NCI-H1930 (cell line): ENCODE results near the gene STPG3.
"Not testable (repeated sequence)": the region's sequence is repeated elsewhere in the genome, so short reads cannot be mapped to it uniquely, and the experiment has no call there.

Source experiments
- DNase-seq, 2 experiments: peaks; one replicate each; lab custom pipeline; 2025; lab: John Stamatoyannopoulos, UW

STPG3 gene

GRCh38 chr9:137245450-137246421 is 5.3 kb upstream of the STPG3 start:
- DNase-seq, result no peak

- no peak for DNase-seq
Observed at GRCh38 chr9:137247135-137247915, 3.8 kb upstream of the STPG3 start.

- no peak for DNase-seq
Observed at GRCh38 chr9:137247916-137248175, 3.2 kb upstream of the STPG3 start.

- no peak for DNase-seq
Observed at GRCh38 chr9:137250329-137251193, 525 bp upstream of the STPG3 start.

- no peak for DNase-seq
Observed at GRCh38 chr9:137251490-137252268, 593 bp downstream of the STPG3 start.

GRCh38 chr9:137252555-137253506 is 1.7 kb downstream of the STPG3 start:
- no peak for DNase-seq

GRCh38 chr9:137253717-137254623 is 2.9 kb downstream of the STPG3 start:
- DNase-seq, result no peak

- peak; percentile 69 to 89 for DNase-seq
Observed at GRCh38 chr9:137254624-137255447, 3.8 kb downstream of the STPG3 start, which contains the start of gene NELFB. TSS of gene NELFB (plus strand) at chr9:137255327.

GRCh38 chr9:137255448-137256114 is 4.5 kb downstream of the STPG3 start:
- no peak for DNase-seq

GRCh38 chr9:137256362-137256761 is 5.3 kb downstream of the STPG3 start:
- DNase-seq, result no peak

- DNase-seq, result no peak
Observed at GRCh38 chr9:137256856-137257255, 5.8 kb downstream of the STPG3 start.

GRCh38 chr9:137262173-137262908 is 11.3 kb downstream of the STPG3 start:
- DNase-seq, result not testable (repeated sequence)

- no peak for DNase-seq
Observed at GRCh38 chr9:137262909-137263285, 11.8 kb downstream of the STPG3 start.

- DNase-seq, result no peak
Observed at GRCh38 chr9:137263506-137263905, 12.4 kb downstream of the STPG3 start.

- no peak for DNase-seq
Observed at GRCh38 chr9:137264067-137264466, 13.0 kb downstream of the STPG3 start.

- DNase-seq, result no peak
Observed at GRCh38 chr9:137265496-137266161, 14.5 kb downstream of the STPG3 start.
